SK-N-SH (cell line): Measurements from ENCODE around the gene LPXN. TPM values are rescaled to one million over a fixed set of nuclear protein-coding genes. Genes with fewer than 3 reads are reported as not detected.

Experiments used
- CTCF ChIA-PET: fragments of 300-600, 350-600 bp; formaldehyde crosslinking; extraction: SDS; loops from one replicate; lab custom pipeline; 2021; lab: Yijun Ruan, JAX
- POLR2A ChIA-PET: fragments of 350-600 bp; sonication (Branson Sonifier 250); formaldehyde crosslinking; extraction: SDS; loops from one replicate; lab custom pipeline; 2020; ENCODE audit warnings: antibody characterized with exemption, inconsistent platforms; lab: Yijun Ruan, JAX
- DNase-seq: peaks from one replicate; pipeline ENCODE4 v3.0.0; 2012
- H2AFZ ChIP-seq: fragments of 200-600 bp; sonication (generic); 2 replicates; pipeline ENCODE4 v1.8.1; 2016; ENCODE audit warnings: antibody characterized with exemption, mild to moderate bottlenecking, low read depth
- H3F3A ChIP-seq: fragments of 200-600 bp; sonication (generic); replicated peaks from 2 replicates; pipeline ENCODE3; 2016; ENCODE audit warnings: antibody characterized with exemption, mild to moderate bottlenecking; ENCODE audit not compliant: insufficient read depth
- H3K27ac ChIP-seq, 2 experiments: fragments of 200-500 bp in 1 of 2; fragments of 200-600 bp in 1 of 2; sonication (Bioruptor generic) in 1 of 2; sonication (generic), shearing (Covaris generic) in 1 of 2; 2 replicates each; pipeline versions ENCODE4 v1.5.1 to v1.6.1; 2014 to 2016; ENCODE audit warnings: low read depth in 2 of 2, inconsistent platforms in 1 of 2, low read length in 1 of 2, mild to moderate bottlenecking in 1 of 2, mixed read lengths in 1 of 2
- H3K27me3 ChIP-seq: fragments of 200-600 bp; sonication (generic), shearing (Covaris generic); 2 replicates; pipeline ENCODE4 v1.6.1; 2016; ENCODE audit warnings: mixed run types; ENCODE audit not compliant: insufficient read depth
- H3K36me3 ChIP-seq, 2 experiments: fragments of 200-500 bp in 1 of 2; fragments of 200-600 bp in 1 of 2; sonication (Bioruptor generic) in 1 of 2; sonication (generic) in 1 of 2; replicated peaks in 1 of 2; 2 replicates each; pipeline versions ENCODE3 to v1.5.1; 2014 to 2016; ENCODE audit warnings: low read length in 1 of 2, mild to moderate bottlenecking in 1 of 2; ENCODE audit not compliant: insufficient read depth in 2 of 2, control insufficient read depth in 1 of 2
- H3K4me1 ChIP-seq, 2 experiments: fragments of 200-500 bp in 1 of 2; fragments of 200-600 bp in 1 of 2; sonication (Bioruptor generic) in 1 of 2; sonication (generic), shearing (Covaris generic) in 1 of 2; 2 replicates each; pipeline versions ENCODE4 v1.5.1 to v1.6.1; 2014 to 2016; ENCODE audit warnings: low read depth in 1 of 2, low read length in 1 of 2, mixed run types in 1 of 2; ENCODE audit not compliant: insufficient read depth in 2 of 2, control insufficient read depth in 1 of 2
- H3K4me2 ChIP-seq: fragments of 200-600 bp; sonication (generic), shearing (Covaris generic); 2 replicates; pipeline ENCODE4 v1.6.1; 2017; ENCODE audit warnings: mixed run types
- H3K4me3 ChIP-seq, 2 experiments: fragments of 200-500 bp in 1 of 2; fragments of 200-600 bp in 1 of 2; sonication (Bioruptor generic) in 1 of 2; sonication (generic), shearing (Covaris generic) in 1 of 2; 2 replicates each; pipeline versions ENCODE4 v1.5.1 to v1.8.1; 2014 to 2016; ENCODE audit warnings: low read depth in 2 of 2, inconsistent platforms in 1 of 2, low read length in 1 of 2, mild to moderate bottlenecking in 1 of 2, mixed read lengths in 1 of 2, moderate library complexity in 1 of 2
- H3K79me2 ChIP-seq: fragments of 200-600 bp; sonication (generic); 2 replicates; pipeline ENCODE4 v1.8.1; 2017; ENCODE audit warnings: mild to moderate bottlenecking; ENCODE audit not compliant: insufficient read depth
- H3K9ac ChIP-seq: fragments of 200-600 bp; sonication (generic); 2 replicates; pipeline ENCODE4 v1.6.1; 2017; ENCODE audit warnings: mixed run types
- H3K9me2 ChIP-seq: fragments of 200-600 bp; sonication (generic); 2 replicates; pipeline ENCODE4 v1.6.1; 2017; ENCODE audit warnings: mixed run types
- H3K9me3 ChIP-seq: fragments of 200-600 bp; sonication (generic); 2 replicates; pipeline ENCODE4 v1.6.1; 2017; ENCODE audit warnings: mixed run types, mild to moderate bottlenecking, moderate library complexity
- H4K20me1 ChIP-seq: fragments of 200-600 bp; sonication (generic); 2 replicates; pipeline ENCODE4 v1.6.1; 2017; ENCODE audit warnings: mild to moderate bottlenecking, mixed run types; ENCODE audit not compliant: insufficient read depth
- EZH2phosphoT487 ChIP-seq: fragments of 200-600 bp; sonication (generic); IDR thresholded peaks from 2 replicates; pipeline ENCODE4 v1.6.1; 2017; ENCODE audit warnings: low read depth, mixed run types, mild to moderate bottlenecking, antibody characterized with exemption, moderate library complexity, borderline replicate concordance
- FOSL2 ChIP-seq: IDR thresholded peaks from 2 replicates; pipeline ENCODE4 v1.4.0; 2012; ENCODE audit warnings: low read depth, mild to moderate bottlenecking, moderate library complexity, borderline replicate concordance
- FOXM1 ChIP-seq: IDR thresholded peaks from 2 replicates; pipeline ENCODE4 v1.4.0; 2012; ENCODE audit warnings: low read depth, mild to moderate bottlenecking
- GABPA ChIP-seq: IDR thresholded peaks from 2 replicates; pipeline ENCODE4 v1.4.0; 2012; ENCODE audit warnings: low read depth, mild to moderate bottlenecking
- JUND ChIP-seq: IDR thresholded peaks from 2 replicates; pipeline ENCODE4 v1.4.0; 2012
- RAD21 ChIP-seq: IDR thresholded peaks from 2 replicates; pipeline ENCODE4 v1.6.1; 2012; ENCODE audit warnings: mild to moderate bottlenecking, low read length
- SIN3A ChIP-seq: IDR thresholded peaks from 2 replicates; pipeline ENCODE4 v1.6.1; 2012; ENCODE audit warnings: low read depth, mild to moderate bottlenecking, low read length, moderate library complexity, borderline replicate concordance
- SMC3 ChIP-seq: IDR thresholded peaks from 2 replicates; pipeline ENCODE4 v1.6.1; 2012; ENCODE audit warnings: low read depth, low read length, improper control_type of control experiment
- TCF12 ChIP-seq: IDR thresholded peaks from 2 replicates; pipeline ENCODE4 v1.4.0; 2012
- TEAD4 ChIP-seq: IDR thresholded peaks from 2 replicates; pipeline ENCODE4 v1.4.0; 2012; ENCODE audit warnings: mild to moderate bottlenecking, borderline replicate concordance; ENCODE audit not compliant: insufficient read depth
- YY1 ChIP-seq: IDR thresholded peaks from 2 replicates; pipeline ENCODE4 v1.4.0; 2012; ENCODE audit warnings: low read depth, mild to moderate bottlenecking
- WGBS: methylation state at CpG from one replicate; pipeline ENCODE4 v1.1.6; 2017; ENCODE audit warnings: low lambda C conversion rate; 5-methylcytosine and 5-hydroxymethylcytosine counted together
- polyA plus RNA-seq, 3 experiments: library from polyadenylated mRNA; depleted of rRNA; stranded (reverse); fragments of >200 nt; gene quantifications; 2 replicates each; pipeline ENCODE4 v1.2.3, GENCODE V29; 2012
- TF ChIP-seq, protein P1 (sequence below): IDR thresholded peaks from 2 replicates; pipeline ENCODE4; 2012
- TF ChIP-seq, protein P2 (sequence below): IDR thresholded peaks from 2 replicates; pipeline ENCODE4 v1.4.0; 2012; ENCODE audit warnings: low read depth, borderline replicate concordance
- TF ChIP-seq, protein P3 (sequence below): fragments of 150-350 bp; IDR thresholded peaks from 2 replicates; pipeline ENCODE4 v1.6.1; 2017; ENCODE audit warnings: antibody characterized with exemption, low read length, low read depth, borderline replicate concordance

Gene LPXN
- polyA plus RNA-seq (2012; rRNA removed): 4.4 and 6.6 TPM in 2 replicates
- polyA plus RNA-seq (2012; cell fraction: cytosol; rRNA removed): 4.4 and 4.6 TPM in 2 replicates
- 10.1 and 14.1 TPM in 2 replicates for polyA plus RNA-seq (2012; cell fraction: nucleus; rRNA removed)

DNA sequence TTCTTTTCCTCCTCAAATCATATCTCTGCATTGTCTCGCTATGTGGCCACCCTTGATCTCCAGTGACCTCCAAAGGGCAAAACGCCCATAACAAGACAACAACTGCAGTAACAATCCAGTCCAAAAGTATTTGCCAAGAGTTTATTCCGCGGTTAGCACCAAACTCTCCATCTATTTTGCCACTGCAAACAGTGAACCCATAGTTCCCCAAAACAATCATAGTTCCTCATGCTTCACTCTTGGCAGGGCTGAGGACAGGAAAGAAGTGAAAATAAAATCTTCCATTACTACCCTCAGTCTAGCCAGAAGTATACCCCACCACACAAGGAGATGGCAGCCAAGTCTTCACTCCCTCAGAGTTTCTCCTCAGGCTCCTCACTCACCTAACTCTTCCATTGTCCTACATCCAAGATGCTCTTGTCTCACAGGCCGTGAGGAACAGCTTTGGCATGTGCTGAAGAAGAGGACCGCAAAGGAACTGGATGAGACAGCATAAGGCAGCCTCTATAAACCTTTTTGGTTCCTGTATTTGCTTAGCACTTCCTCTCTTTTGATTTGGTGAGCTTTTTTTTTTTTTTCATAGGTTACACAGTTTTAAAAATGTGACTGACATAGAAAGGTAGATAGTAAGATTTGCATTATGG, at the start of gene LPXN:
TSS of gene LPXN (minus strand) at position 480 of the 644 bp plus-strand sequence. CDS start at position 396, 84 bp downstream.
- Histone ChIP-seq H2AFZ (no peak within 1 kb of the TSS), H3K9me2 (no peaks in the 10 kb centered on the region), H3K9me3 (no peaks in the 10 kb centered on the region), H4K20me1 (peaks cover 5% of the 10 kb centered on the region; the same call in 1 of the 2 replicates), H3K9ac (peak within 1 kb of the TSS; percentile 100), H3K4me2 (peak within 1 kb of the TSS; percentile 94), H3K79me2 (peaks cover 32% of the 10 kb centered on the region), H3K4me1 (peaks cover 10 to 37% of the 10 kb centered on the region in 2 experiments), H3K4me3 (peak within 1 kb of the TSS; percentile 90 to 97; a peak in 2 of 4 replicates), H3F3A (peaks cover 52% of the 10 kb centered on the region), H3K27me3 (no peaks in the 10 kb centered on the region), H3K27ac (peak within 1 kb of the TSS; percentile 100), H3K36me3 (no peaks in the 10 kb centered on the region)
- ChIA-PET POLR2A (no interaction called here), CTCF (interaction anchor here (0.8 to 4.1 kb wide), 3 partner anchors 8 to 53 kb away, joined by 3 to 26 read pairs (median 5); no protein-coding TSS in a partner anchor)
- TF ChIP-seq YY1 (no peak), JUND (no peak)
- DNase-seq: no peak
- 79% methylated on average over 6 of the region's 6 CpGs for WGBS

DNA sequence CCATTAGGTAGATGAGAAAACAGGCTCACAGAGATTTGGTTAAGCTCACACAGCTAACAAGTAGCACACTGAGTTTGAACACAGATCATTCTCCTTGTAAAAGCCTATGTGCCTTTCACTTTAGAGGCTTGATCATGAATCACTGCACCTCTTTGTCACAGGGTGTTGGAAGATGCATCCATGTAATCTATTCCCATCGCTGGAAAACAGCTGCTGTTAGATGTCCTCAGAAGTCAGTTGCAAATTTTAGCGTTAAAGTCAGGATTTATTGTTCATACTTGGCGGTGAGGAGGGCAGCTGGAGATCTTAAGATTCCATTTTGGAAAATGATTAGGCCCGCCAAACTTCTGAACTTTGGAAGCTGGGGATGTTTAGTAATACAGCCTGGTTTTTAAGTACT, 49.4 kb upstream of the LPXN start:
- DNase-seq: no peak
- ChIA-PET POLR2A (no interaction called here), CTCF (interaction anchor here (0.7 kb wide), 1 partner anchor 11 kb away, joined by 3 read pairs; no protein-coding TSS in a partner anchor)
- Histone ChIP-seq H3K9me2 (no peaks in the 10 kb centered on the region), H3K9ac (no peak overlapping the region), H3K27me3 (no peaks in the 10 kb centered on the region), H3K4me1 (peaks cover 0 to 17% of the 10 kb centered on the region in 2 experiments; a peak in 3 of 4 replicates), H3F3A (peaks cover 14% of the 10 kb centered on the region), H3K27ac (no peak overlapping the region), H3K9me3 (no peaks in the 10 kb centered on the region), H2AFZ (no peak overlapping the region), H3K4me3 (no peak overlapping the region), H3K4me2 (no peak overlapping the region), H3K79me2 (0 out of 2 replicates have a peak, but pooled peaks cover 11% of the 10 kb centered on the region), H4K20me1 (no peaks in the 10 kb centered on the region), H3K36me3 (peaks cover 40 to 60% of the 10 kb centered on the region in 2 experiments)
- TF ChIP-seq SMC3: no peak
- no peak for TF ChIP-seq EZH2phosphoT487
- TF ChIP-seq SIN3A: no peak
- TF ChIP-seq, protein P1, sequence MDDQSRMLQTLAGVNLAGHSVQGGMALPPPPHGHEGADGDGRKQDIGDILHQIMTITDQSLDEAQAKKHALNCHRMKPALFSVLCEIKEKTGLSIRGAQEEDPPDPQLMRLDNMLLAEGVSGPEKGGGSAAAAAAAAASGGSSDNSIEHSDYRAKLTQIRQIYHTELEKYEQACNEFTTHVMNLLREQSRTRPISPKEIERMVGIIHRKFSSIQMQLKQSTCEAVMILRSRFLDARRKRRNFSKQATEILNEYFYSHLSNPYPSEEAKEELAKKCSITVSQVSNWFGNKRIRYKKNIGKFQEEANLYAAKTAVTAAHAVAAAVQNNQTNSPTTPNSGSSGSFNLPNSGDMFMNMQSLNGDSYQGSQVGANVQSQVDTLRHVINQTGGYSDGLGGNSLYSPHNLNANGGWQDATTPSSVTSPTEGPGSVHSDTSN: no peak
- no peak for TF ChIP-seq TCF12
- TF ChIP-seq GABPA: no peak
- TF ChIP-seq FOXM1: no peak
- no peak for TF ChIP-seq FOSL2
- TF ChIP-seq, protein P2, sequence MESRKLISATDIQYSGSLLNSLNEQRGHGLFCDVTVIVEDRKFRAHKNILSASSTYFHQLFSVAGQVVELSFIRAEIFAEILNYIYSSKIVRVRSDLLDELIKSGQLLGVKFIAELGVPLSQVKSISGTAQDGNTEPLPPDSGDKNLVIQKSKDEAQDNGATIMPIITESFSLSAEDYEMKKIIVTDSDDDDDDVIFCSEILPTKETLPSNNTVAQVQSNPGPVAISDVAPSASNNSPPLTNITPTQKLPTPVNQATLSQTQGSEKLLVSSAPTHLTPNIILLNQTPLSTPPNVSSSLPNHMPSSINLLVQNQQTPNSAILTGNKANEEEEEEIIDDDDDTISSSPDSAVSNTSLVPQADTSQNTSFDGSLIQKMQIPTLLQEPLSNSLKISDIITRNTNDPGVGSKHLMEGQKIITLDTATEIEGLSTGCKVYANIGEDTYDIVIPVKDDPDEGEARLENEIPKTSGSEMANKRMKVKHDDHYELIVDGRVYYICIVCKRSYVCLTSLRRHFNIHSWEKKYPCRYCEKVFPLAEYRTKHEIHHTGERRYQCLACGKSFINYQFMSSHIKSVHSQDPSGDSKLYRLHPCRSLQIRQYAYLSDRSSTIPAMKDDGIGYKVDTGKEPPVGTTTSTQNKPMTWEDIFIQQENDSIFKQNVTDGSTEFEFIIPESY: no peak
- TF ChIP-seq RAD21: no peak
- TF ChIP-seq, protein P3, sequence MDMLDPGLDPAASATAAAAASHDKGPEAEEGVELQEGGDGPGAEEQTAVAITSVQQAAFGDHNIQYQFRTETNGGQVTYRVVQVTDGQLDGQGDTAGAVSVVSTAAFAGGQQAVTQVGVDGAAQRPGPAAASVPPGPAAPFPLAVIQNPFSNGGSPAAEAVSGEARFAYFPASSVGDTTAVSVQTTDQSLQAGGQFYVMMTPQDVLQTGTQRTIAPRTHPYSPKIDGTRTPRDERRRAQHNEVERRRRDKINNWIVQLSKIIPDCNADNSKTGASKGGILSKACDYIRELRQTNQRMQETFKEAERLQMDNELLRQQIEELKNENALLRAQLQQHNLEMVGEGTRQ: no peak
- no peak for TF ChIP-seq TEAD4
- 91% methylated on average over 4 of the region's 4 CpGs for WGBS
